Osteoblast (primary cell): ENCODE data around the gene GDF15. TPM values are rescaled to one million over a fixed set of nuclear protein-coding genes. Genes with fewer than 3 reads are reported as not detected.

ENCODE experiments used
- DNase-seq: peaks from one replicate; pipeline ENCODE4 v3.0.0; 2011; ENCODE audit warnings: low spot score, mixed read lengths; ENCODE audit not compliant: insufficient read length; ENCODE audit errors: missing footprints
- H2AFZ ChIP-seq: 2 replicates; pipeline ENCODE4 v1.6.0; 2011; ENCODE audit warnings: mild to moderate bottlenecking, low read length
- H3K27ac ChIP-seq: 2 replicates; pipeline ENCODE4 v1.5.1; 2011; ENCODE audit warnings: mild to moderate bottlenecking, low read depth, low read length, moderate library complexity
- H3K27me3 ChIP-seq: 2 replicates; pipeline ENCODE4 v1.6.0; 2012; ENCODE audit warnings: mild to moderate bottlenecking, control low read depth, inconsistent platforms, low read length, moderate library complexity; ENCODE audit not compliant: insufficient read depth
- H3K36me3 ChIP-seq: 2 replicates; pipeline ENCODE4 v1.5.1; 2011; ENCODE audit warnings: mild to moderate bottlenecking, low read length, control low read depth, moderate library complexity; ENCODE audit not compliant: insufficient read depth
- H3K4me1 ChIP-seq: 2 replicates; pipeline ENCODE4 v1.5.1; 2011; ENCODE audit warnings: mild to moderate bottlenecking, low read length, control low read depth, moderate library complexity; ENCODE audit not compliant: insufficient read depth
- H3K4me2 ChIP-seq: 2 replicates; pipeline ENCODE4 v1.6.0; 2011; ENCODE audit warnings: mild to moderate bottlenecking, low read length; ENCODE audit not compliant: insufficient read depth
- H3K4me3 ChIP-seq: fragments of 200-600 bp; sonication (generic); 3 replicates; pipeline ENCODE4 v1.5.1; 2012; ENCODE audit warnings: mild to moderate bottlenecking, low read length, inconsistent platforms; ENCODE audit not compliant: insufficient read depth
- H3K79me2 ChIP-seq: 2 replicates; pipeline ENCODE4 v1.6.0; 2012; ENCODE audit warnings: mild to moderate bottlenecking, low read length, control low read depth, inconsistent platforms; ENCODE audit not compliant: insufficient read depth
- H3K9me3 ChIP-seq: 2 replicates; pipeline ENCODE4 v1.5.1; 2011; ENCODE audit warnings: low read depth, low read length, control low read depth
- H4K20me1 ChIP-seq: 2 replicates; pipeline ENCODE4 v1.6.0; 2012; ENCODE audit warnings: mild to moderate bottlenecking, low read length, control low read depth; ENCODE audit not compliant: insufficient read depth
- CTCF ChIP-seq: IDR thresholded peaks from 2 replicates; pipeline ENCODE4 v1.5.1; 2011; ENCODE audit warnings: mild to moderate bottlenecking, low read depth, low read length, moderate library complexity; ENCODE audit errors: extremely low read depth
- total RNA-seq: library from RNA; depleted of rRNA; stranded (reverse); fragments of >200 nt; gene quantifications from 2 replicates; pipeline ENCODE4 v1.2.3, GENCODE V29; 2012

The GDF15 gene
- total RNA-seq, 1 donor: 74.2 TPM

DNA sequence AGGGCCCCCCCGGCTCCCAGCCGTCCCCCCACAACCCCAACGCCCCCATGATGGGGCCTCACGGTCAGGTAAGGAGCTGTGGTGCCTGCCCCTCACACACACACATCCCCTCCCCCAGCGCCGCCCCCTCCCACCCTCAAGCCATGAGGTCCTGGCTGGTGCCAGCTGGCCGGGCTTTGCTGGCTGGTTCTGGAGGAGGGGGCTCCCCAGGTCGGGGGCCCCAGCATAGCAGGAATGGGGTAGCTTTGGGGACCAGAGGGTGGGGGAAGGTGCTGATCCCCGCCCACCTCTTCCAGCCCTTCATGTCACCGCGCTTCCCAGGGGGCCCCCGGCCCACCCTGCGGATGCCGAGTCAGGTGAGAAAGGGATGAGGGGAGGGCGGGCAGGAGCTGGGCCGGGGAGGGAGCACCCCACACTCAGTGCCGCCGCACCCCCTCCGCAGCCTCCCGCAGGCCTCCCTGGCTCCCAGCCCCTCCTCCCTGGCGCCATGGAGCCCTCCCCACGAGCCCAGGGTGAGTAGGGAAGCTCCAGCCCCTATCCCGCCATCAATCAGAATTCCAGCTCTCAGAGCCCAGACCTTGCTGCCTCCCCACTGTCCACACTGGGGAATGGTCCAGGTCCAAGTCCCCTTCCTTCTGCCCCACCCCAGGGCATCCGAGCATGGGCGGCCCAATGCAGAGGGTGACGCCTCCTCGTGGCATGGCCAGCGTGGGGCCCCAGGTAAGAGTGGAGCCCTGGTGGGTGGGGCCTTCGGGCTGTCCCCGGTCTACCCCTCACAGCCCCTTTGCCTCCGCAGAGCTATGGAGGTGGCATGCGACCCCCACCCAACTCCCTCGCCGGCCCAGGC, 45.6 kb downstream of the GDF15 start:
- Histone ChIP-seq H3K27me3 (no peaks in the 10 kb centered on the region), H3K4me1 (peaks cover 16% of the 10 kb centered on the region), H3K27ac (no peak overlapping the region), H4K20me1 (peaks cover 20% of the 10 kb centered on the region), H3K36me3 (peaks cover 14% of the 10 kb centered on the region), H3K9me3 (no peaks in the 10 kb centered on the region), H2AFZ (no peak overlapping the region), H3K4me2 (no peak overlapping the region), H3K4me3 (no peak overlapping the region), H3K79me2 (peaks cover 28% of the 10 kb centered on the region)
- no peak for TF ChIP-seq CTCF
- no peak for DNase-seq

- no peaks in the 10 kb centered on the region for H3K27me3 ChIP-seq
- H3K27ac ChIP-seq: no peak overlapping the region
- no peak for TF ChIP-seq CTCF
- H3K36me3 ChIP-seq: peaks cover 14% of the 10 kb centered on the region
- no peaks in the 10 kb centered on the region for H3K9me3 ChIP-seq
- peaks cover 12% of the 10 kb centered on the region for H4K20me1 ChIP-seq
- no peak overlapping the region for H3K4me3 ChIP-seq
- peaks cover 20% of the 10 kb centered on the region for H3K79me2 ChIP-seq
- H2AFZ ChIP-seq: no peak overlapping the region
- DNase-seq: peak; percentile 84
- peaks cover 16% of the 10 kb centered on the region for H3K4me1 ChIP-seq
- no peak overlapping the region for H3K4me2 ChIP-seq
These were observed 46.5 kb downstream of the GDF15 start for GRCh38 chr19:18432275-18433014.

DNA sequence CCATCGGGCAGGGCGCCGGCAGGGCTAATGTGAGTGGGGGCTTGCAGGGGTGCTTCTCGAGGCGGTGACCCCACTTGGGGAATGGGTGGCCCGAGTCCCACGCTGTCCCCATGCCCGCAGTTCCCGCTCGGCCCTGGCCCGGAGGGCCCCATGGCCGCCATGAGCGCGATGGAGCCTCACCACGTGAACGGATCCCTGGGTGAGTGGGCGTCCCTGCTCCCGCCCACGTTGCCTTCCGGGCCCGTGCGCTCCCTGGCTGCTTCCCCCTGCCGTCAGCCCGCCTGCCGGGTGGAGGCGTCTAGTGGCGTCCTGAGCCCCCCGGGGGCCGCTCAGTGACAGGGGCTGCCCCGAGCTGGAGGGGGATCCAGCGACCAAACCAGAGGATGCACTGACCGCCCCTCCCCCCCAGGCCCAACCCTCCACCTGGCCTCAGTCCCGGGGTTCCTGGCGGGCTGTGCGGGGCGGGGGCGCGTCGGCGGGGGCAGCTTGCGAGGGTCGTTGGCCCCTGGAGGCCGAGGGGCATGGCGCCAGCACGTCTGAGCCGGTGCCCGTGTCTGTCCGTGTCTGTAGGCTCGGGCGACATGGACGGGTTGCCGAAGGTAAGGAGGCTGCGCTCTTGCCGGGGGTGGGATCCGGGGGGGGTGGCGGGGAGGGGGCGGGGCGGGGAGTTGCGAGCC, 47.2 kb downstream of the GDF15 start:
- Histone ChIP-seq H3K9me3 (no peaks in the 10 kb centered on the region), H3K4me1 (peaks cover 20% of the 10 kb centered on the region), H2AFZ (no peak overlapping the region), H3K4me3 (peak overlapping the region; percentile 51), H4K20me1 (peaks cover 9% of the 10 kb centered on the region), H3K4me2 (peak overlapping the region; percentile 45), H3K36me3 (peaks cover 14% of the 10 kb centered on the region), H3K27ac (no peak overlapping the region), H3K27me3 (no peaks in the 10 kb centered on the region), H3K79me2 (peaks cover 14% of the 10 kb centered on the region)
- DNase-seq: peak; percentile 88
- TF ChIP-seq CTCF: no peak
